Stimulated activated CD8-positive, alpha-beta memory T cell treated with anti-CD3 and anti-CD28 coated beads, Interleukin-12 subunit alpha, Interleukin-12 subunit beta, amount 100 ng/mL, for 1 hour (primary cell): ENCODE data around the gene IST1.
"Not testable (repeated sequence)": the region's sequence is repeated elsewhere in the genome, so short reads cannot be mapped to it uniquely, and the experiment has no call there.

ENCODE experiments used
- DNase-seq: peaks from one replicate; pipeline ENCODE4 v3.0.0-alpha.2; 2020; ENCODE audit warnings: low read depth

The IST1 gene

DNA sequence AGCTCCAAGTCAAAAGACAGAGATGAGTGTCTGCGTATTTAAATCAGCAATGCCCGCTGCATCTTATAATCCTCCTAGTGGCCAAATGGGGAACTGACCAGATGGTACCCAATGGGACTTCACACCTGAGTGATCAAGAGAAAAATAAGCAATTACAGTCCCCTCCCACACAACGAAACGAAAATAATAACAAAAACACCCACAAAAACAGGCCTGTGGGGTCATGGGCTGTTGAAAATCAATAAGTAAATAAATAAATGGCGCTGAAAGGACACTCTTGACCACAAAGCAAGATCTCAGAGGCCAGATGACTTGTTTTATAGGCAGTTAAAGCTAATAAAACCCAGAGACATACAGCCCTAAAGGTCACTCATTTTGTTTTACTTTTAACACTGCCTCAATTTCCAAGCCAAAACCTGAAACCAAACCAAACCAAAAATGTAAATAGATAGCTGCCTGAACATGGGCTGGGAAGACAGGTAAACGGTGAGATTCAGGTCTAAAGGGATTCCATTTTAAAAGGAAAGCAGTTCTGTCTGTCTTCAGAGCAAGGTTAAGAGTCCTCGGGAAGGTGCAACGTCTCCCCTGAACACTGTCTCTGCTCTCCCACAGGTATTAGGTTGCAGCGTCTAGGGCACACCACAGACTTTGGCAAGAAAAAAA lies 12.7 kb upstream of the IST1 start:
- peak; percentile 63 for DNase-seq

DNA sequence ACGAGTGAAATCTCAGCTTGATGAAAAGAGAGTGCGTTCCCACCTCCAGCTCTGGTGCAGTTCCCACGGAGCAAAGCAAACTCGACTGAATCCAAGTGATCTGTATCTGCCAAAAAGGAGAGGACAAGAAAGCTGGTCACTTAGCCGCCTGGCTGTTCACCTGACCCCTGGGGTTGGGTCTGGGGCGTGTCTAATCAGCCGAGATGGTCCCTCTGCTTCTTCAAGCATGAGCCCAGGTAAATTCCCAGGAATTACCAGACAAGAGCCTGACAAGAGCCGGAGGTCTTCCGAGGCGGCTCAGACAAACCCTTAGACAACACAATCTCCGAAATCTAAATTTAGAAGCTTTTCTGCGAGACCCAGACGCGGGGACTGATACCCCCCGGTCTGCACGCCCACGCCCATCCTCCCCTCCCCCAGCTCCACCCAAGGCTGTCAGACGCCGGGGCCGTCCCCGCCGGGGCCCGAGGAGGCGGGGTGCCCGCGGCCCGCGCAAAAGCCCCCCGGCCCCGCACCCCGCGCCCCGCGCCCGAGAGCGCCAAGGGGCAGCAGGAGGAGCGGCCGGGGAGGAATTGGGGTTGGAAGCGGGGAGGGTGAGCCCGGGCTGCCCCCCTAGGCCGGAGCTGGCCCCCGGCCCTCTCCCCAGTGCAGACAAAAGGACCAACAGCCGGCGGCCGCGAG lies 12.0 kb upstream of the IST1 start:
- DNase-seq, result peak; percentile 41

DNA sequence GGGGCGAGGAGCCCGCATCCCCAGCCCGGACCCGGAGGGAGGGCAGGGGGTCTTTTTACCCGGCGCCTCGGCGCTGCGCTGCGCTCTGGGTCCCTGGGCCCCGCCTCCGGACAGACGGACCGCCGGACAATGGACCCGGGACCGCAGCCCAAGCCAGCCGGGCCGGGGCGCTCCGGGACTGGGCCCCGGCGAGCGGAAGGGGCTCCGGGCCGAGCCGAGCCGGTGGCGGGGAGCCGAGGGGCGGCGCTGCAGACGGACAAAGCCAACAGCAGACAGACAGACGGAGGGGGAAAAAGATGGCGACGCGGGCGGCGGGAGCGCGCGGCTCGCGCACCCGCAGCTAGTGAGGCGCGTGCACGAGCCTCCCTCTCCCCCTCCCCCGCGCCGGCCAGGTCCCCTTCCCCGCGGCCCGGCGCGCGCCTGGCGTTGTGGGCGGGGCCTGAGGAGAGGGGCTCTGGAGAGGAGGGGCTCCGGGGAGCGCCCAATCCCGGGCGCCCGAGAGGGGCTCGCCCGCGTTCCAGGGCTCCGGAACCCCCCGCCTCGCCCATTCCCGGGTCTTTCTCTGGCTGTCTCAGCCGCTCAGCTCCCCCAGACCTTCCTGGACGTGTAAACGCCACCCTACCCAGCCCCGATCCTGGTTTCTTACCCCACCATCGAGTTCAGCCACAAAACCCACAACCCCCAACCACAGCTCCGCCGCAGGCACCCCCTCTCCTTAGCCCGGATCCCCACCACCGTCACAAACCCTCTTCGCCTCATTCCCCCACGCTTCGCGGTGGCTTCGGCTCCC lies 11.3 kb upstream of the IST1 start, which contains the start of gene ZNF821:
Gene ZNF821 (minus strand): TSS at position 334 of the 790 bp plus-strand sequence. CDS start 4,236 bp downstream, outside the sequence.
- peak; percentile 38 for DNase-seq

DNA sequence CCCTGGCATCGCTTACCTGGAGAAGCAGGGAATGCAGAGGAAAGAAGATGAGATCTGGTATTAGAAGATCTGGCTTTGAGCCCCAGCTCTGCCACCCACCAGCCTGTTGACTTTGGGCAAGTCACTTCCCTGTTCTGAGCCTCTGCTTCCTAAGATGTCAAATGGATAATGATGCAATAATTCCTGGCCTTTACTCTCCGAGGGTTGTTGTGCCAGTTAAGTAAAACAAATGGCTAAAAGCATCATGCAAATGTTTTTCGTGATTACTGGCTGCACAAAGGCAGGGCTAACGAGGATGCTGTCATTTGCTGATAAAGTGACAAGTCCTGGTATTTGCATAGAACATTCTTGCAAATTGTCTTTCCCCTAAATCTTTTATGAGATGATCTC lies 10.1 kb upstream of the IST1 start:
- DNase-seq, result no peak

DNA sequence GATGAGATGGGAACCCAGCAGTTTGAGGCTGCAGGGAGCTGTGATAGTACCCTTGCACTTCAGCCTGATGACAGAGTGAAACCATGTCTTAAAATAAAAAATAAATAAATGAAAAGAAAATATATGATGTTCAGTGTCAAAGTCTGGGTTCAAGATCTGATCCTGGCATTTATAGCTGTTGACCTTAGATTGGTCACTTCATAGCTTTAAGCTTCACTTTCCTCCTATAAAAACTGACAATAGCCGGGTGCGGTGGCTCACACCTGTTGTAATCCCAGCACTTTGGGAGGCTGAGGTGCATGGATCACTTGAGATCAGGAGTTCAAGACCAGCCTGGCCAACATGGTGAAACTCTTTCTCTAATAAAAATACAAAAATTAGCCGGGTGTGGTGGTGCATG lies 6.2 kb upstream of the IST1 start:
- DNase-seq, result no peak

DNA sequence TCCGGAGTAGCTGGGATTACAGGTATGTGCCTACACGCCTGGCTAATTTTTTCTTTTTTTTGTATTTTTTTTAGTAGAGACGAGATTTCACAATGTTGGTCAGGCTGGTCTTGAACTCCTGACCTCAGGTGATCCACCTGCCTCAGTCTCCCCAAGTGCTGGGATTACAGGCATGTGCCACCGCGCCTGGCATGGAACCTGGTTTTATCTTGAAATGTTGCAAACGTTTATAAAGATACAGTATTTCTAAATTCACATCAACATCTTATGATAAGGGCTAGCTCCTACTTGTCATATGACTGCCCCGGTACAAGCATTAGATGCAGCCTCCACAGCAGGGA lies 1.5 kb upstream of the IST1 start:
- DNase-seq, result no peak

DNA sequence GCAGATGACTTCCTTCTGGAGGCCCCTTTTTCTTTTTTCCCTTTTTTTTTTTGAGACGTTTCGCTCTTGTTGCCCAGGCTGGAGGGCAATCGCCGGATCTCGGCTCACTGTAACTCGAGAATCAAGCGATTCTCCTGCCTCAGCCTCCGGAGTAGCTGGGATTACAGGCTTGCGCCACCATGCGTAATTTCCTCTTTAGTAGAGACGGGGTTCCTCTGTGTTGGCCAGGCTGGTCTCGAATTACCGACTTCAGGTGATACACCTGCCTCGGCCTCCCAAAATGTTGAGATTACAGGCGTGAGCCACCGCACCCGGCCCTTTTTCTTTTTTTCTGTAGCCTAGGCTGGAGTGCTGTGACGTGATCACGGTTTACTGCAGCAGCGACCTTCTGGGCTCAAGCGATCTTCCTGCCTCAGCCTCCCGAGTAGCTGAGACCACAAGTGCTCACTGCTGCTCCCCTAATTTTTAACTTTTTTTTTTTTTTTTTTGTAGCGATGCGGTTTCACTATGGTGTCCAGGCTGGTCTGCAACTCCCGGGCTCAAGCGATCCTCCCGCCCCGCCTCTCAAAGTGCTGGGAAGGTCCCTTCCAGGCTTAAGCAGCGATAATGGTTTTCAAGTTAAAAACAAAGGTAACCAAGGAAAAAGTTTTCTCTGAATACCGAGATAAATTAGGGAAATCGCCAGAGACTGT lies 956 bp upstream of the IST1 start:
- DNase-seq, result no peak

DNA sequence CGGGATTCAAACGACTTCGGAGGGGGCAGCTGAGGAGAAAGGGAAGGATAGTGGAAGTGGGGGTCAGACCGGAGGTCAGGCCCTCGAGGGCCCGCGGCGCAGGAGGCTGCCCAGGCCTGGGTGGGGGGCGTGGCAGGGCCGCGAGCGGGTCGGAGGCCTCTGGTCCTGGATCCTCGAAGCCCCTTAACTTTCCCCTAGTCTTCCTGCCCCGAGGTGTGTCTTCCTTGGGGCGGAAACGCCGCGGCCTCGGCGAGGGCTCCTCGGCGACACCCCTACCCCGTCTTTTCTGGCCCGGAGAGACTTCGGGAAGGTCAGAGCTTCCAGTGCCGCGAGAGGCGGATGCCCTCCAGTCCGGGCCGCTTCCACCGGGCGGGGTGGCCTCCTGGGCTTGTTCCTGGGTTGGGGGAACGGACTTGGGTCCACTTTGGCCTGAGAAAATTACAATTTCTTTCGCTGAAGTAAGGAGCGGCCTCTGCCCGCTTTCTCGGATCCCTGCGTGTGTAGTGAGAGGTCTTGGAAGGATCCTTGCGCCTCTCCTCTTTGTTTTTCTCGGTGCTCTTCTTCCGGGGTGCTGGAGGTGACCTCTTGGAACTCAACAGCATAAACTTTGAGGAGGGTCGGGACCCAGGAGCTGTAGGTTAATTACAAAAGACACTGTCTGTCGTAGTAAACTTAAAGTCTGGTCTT lies 491 bp downstream of the IST1 start:
- no peak for DNase-seq

DNA sequence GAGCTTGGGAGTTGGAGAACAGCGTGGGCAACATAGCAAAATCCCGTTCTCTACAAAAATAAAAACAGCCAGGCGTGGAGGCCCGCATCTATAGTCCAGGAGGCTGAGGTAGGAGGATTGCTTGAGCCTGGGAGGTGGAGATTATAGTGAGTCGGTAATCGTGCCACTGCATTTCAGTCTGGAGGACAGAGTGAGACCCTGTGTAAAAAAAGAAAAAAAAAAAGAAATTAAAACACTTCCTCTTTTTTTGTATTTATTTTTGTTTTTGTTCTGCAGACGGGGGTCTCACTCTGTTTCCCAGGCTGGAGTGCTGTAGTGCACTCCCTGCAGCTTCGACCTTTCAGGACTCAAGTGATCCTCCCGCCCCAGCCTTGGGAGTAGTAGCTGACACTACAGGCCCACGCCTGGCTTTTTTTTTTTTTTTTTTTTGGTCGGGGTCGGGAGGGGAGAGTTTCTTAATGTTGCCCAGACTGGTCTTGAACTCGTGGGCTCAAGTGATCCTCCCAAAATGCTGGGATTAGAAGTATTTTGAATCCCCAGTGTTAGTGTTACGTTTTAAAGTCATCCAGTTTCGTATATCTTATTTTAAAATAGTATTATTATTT lies 1.5 kb downstream of the IST1 start:
- DNase-seq, result no peak

DNA sequence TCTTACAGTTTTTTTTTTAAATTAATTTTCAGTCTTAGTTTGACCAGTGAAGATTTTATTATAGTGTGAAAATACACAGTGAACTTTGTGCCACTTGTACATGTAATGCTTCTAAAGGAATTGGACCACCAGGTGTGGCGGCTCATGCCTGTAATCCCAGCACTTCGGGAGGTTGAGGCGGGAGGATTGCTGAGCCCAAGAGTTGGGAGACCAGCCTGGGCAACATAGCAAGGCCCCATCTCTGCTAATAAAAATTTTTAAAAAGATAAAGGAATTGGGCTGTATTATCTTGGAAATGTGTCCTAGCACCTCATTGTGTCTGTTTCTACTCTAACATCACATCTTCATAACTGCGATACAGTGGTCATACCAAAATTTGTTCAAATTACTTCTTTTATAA lies 3.8 kb downstream of the IST1 start:
- DNase-seq, result no peak

DNA sequence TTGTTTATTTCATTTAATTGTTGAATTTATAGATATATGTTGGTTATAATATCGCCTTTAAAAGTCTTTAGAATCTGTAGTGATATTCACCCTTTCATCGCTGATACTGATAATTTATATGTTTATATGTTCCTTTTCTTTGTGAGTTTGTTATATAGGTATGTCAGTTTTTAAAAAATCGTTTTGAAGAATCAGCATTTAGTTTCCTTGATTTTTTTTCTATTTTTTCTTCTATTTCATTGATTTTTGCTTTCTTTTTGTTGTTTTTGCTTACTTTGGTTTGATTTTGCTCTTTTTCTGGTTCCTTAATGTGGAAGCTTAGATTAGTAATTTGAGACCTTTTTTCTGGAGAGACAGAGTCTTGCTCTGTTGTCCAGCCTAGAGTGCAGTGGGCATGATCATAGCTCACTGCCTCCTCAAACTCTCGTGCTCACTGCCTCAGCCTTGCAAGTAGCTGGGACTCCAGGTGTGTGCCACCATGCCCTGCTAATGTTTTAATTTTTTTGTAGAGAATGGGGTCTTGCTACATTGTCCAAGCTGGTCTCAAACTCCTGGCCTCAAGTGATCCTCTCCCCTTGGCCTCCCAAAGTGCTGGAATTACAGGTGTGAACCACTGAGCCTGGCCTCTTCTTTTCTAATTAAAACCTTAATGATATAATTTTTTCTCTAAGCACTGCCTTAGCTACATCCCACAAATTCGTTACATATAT lies 7.5 kb downstream of the IST1 start:
- DNase-seq, result no peak

DNA sequence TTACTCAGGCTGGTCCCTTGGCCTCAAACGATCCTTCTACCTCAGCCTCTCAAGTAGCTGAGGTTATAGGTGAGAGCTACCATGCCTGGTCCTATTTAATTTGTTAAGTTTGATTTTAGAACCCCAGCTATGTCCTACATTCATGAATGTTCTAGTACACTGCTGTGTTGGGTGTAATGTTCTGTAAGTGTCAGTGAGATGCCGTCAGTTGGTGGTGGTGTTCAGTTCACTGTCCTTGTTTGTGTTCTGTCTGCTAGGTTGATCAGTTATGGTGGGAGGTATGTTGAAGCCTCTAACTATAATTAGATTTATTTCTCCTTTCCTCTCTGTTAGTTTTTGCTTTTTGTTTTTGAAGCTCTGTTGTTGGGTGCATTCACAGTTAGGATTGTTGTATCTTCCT lies 8.3 kb downstream of the IST1 start:
- no peak for DNase-seq

DNA sequence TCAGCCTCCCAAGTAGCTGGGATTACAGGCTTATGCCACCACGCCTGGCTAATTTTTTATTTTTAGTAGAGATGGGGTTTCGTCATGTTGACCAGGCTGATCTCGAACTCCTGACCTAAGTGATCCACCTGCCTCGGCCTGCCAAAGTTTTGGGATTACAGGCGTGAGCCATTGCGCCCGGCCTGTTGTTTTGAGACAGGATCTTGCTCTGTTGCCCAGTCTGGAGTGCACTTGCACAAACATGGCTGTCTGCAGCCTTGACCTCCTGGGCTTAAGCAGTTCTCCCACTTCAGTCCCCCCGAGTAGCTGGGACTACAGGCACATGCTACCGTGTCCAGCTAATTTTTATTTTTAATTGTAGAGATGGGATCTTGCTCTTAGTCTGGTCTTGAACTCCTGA lies 8.9 kb downstream of the IST1 start:
- no peak for DNase-seq

DNA sequence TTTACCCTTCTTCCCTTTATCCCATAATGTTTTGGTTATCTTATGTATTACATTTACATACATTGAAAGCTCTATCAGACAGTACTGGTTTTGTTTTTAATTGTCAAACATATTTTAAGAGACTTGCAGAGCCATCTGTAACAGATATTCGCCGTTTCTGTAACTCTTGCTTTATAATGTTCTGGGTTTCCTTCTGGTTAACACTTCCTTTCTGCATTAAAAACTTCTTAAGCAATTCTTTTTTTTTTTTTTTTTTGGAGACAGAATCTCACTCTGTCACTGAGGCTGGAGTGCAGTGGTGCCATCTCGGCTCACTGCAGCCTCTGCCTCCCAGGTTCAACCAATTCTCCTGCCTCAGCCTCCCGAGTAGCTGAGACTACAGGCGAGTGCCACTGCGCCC lies 10.4 kb downstream of the IST1 start:
- not testable (repeated sequence) for DNase-seq

DNA sequence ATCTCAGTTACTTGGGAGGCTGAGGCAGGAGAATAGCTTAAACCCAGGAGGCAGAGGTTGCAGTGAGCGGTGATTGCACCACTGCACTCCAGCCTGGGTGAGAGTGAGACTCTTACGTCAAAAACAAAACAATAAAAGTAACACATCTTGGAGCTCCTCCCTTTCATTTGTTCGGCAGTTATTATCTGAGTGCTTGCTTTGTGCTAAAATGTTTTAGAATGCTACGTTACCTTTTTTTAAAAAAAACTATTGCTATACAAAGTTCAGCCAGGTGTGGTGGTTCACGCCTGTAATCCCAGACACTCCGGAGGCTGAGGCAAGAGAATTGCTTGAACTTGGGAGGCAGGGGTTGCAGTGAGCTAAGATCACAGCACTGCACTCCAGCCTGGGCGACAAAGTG lies 15.8 kb downstream of the IST1 start:
- no peak for DNase-seq

DNA sequence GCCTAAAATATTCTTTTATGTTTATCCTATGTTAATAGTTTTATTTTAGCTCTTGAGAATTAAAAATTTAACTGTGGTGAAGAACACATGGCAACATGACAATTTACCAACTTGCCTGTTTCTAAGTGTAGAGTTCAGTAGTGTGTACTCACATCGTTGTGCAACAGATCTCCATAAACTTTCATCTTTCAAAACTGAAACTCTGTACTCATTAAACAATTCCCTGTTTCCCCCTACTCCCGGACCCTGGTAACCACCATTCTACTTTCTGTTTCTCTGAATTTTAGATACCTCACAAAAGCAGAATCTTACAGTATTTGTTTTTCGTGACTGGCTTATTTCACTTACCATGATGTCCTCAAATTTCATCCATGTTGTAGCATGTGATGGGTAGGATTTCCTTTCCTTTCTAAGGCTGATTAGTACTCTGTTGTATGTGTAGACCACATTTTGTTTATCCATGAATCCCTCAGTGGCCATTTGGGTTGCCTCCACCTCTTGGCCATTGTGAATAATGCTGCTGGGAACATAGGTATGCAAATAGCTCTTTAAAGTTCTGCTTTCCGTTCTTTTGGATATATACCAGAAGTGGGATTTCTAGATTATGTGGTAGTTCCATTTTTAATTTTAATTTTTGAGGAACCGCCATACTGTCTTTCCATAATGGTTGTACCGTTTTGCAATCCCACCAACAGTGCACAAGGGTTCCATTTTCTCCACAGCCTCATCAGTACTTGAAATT lies 17.4 kb downstream of the IST1 start:
- no peak for DNase-seq

DNA sequence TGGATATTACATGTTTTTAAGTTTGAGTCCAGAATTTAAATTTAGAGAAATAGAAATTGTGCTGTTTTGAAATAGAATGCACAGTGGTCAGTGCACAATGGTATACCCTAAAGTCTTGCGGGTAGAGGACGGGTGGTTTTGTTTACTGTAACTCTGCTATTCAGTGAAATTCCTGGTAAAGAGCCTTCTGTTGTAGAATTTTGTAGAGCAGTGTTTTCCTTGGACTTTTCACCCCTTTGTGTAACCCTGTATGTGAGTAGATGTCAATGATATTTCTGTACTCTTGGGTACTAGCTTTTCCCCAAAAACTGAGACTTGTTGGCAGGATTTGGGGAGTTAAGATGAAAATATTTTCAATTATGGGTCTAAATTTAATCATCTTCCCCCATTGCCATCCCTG lies 19.5 kb downstream of the IST1 start:
- DNase-seq, result no peak

DNA sequence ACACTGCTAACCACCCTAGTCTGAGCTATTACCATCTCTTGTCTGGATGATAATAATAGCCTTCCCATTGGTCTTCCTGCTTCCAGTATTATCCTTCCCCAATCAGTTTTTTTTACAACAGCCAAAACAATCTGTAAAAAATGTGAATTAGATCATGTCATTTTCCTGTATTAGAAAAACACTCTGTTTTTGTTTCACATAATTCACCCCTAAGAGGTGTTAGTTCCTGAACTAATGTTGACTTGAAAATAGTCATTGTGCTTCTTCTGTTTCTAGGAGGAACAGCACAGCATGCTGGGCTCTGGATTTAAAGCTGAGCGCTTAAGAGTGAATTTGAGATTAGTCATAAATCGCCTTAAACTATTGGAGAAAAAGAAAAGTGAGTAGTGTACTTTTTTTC lies 20.0 kb downstream of the IST1 start:
- DNase-seq, result no peak

DNA sequence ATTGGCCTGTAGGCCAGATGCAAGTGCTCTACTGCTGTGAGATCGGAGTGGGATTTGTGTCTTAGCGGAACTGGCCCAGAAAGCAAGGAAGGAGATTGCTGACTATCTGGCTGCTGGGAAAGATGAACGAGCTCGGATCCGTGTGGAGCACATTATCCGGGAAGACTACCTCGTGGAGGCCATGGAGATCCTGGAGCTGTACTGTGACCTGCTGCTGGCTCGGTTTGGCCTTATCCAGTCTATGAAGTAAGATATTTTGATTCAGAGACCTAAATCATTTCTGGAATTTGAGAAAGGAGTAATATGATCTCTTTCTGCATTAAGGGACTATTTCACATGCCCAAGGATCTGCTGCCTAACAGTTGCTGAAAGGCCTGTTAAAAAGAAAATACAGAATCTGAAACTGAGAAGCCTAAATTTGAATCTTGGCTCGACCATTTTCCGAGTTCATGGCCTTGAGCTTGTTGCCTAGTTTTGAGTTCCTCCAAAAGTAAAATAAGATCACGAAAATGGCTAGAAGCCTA lies 21.1 kb downstream of the IST1 start:
- DNase-seq, result no peak

DNA sequence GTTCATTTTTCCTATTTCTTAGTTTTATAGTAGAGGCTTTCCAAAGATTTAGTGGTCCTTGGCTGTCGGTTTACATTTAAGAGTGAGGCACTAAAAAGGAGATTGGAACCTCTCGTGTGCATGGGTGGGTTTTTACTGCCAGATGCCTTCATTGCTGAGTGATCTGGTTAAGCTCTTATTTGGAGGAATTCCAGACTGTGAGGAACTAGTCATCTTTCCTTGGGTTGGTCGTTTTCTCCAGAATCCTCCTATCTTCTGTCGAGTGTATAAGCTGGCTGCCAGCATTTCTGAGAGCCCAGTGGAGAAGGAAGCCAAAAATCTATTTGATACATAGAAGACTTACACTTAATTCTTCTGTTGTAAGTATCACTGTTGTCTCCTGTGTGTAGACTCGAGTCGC lies 22.6 kb downstream of the IST1 start:
- no peak for DNase-seq
